HCT116 (cell line): ENCODE measurements around the gene CHST3. TPM values are rescaled to one million over a fixed set of nuclear protein-coding genes. Genes with fewer than 3 reads are reported as not detected.

Experiments used
- ATAC-seq: fragments of 200-7000 bp; cut with Tn5 transposase; 2 replicates; pipeline ENCODE4 v1.9.1; 2020; ENCODE audit warnings: mild to moderate bottlenecking, moderate library complexity
- BruUV-seq: library from RNA; stranded (reverse); fragments of 400-500 nt; replicated peaks from 2 replicates; lab custom pipeline; 2021; lab: Mats Ljungman, UMichigan
- CTCF ChIA-PET: fragments of 300-600 bp; sonication (Branson Sonifier 250); formaldehyde crosslinking; loops from one replicate; lab custom pipeline; 2021; ENCODE audit warnings: antibody characterized with exemption; lab: Charles Lee
- POLR2A ChIA-PET: fragments of 300-600, 350-600 bp; sonication (Branson Sonifier 250); formaldehyde crosslinking; loops from one replicate; lab custom pipeline; 2021; ENCODE audit warnings: antibody characterized with exemption; lab: Charles Lee
- RAD21 ChIA-PET, 2 experiments: fragments of 300-600 bp; sonication (Branson Sonifier 250); formaldehyde crosslinking; loops; one replicate each; lab custom pipeline; 2023; ENCODE audit warnings: low total read pairs in 2 of 2; ENCODE audit not compliant: uncharacterized antibody in 2 of 2, unreplicated experiment in 2 of 2, low non-redundant PET in 1 of 2; lab: Charles Lee
- DNase-seq: peaks from one replicate; pipeline ENCODE4 v3.0.0-alpha.2; 2010; ENCODE audit warnings: low read depth, low spot score
- H2AFZ ChIP-seq: fragments of 200-600 bp; shearing (Covaris generic), sonication (generic); 2 replicates; pipeline ENCODE4 v1.6.1; 2017; ENCODE audit warnings: low read depth, mixed run types, mixed read lengths, antibody characterized with exemption, low read length; ENCODE audit not compliant: poor library complexity, severe bottlenecking
- H3K27ac ChIP-seq: 2 replicates; pipeline ENCODE4 v1.5.1; 2012; ENCODE audit warnings: low read depth, low read length
- H3K27me3 ChIP-seq: fragments of 200-600 bp; sonication (generic); 2 replicates; pipeline ENCODE4 v1.6.1; 2016; ENCODE audit warnings: mixed run types, low read length, mixed read lengths; ENCODE audit not compliant: insufficient read depth
- H3K36me3 ChIP-seq, 2 experiments: fragments of 200-500 bp in 1 of 2; fragments of 200-600 bp in 1 of 2; sonication (Bioruptor generic) in 1 of 2; sonication (generic) in 1 of 2; 2 replicates each; pipeline versions ENCODE4 v1.5.1 to v1.6.1; 2014 to 2016; ENCODE audit warnings: low read length in 2 of 2, inconsistent platforms in 1 of 2, mixed read lengths in 1 of 2, mixed run types in 1 of 2; ENCODE audit not compliant: insufficient read depth in 2 of 2, control insufficient read depth in 1 of 2
- H3K4me1 ChIP-seq, 2 experiments: fragments of 200-600 bp in 1 of 2; sonication (generic) in 1 of 2; 2 replicates each; pipeline versions ENCODE4 v1.5.1 to v1.6.1; 2012 to 2017; ENCODE audit warnings: low read length in 2 of 2, inconsistent platforms in 1 of 2, mild to moderate bottlenecking in 1 of 2, mixed read lengths in 1 of 2, mixed run types in 1 of 2, moderate library complexity in 1 of 2; ENCODE audit not compliant: insufficient read depth in 2 of 2, control insufficient read depth in 1 of 2
- H3K4me2 ChIP-seq: fragments of 200-600 bp; sonication (generic); 2 replicates; pipeline ENCODE4 v1.6.1; 2017; ENCODE audit warnings: mixed run types, low read length, mixed read lengths
- H3K4me3 ChIP-seq, 2 experiments: fragments of 200-600 bp in 1 of 2; sonication (generic) in 1 of 2; replicated peaks in 1 of 2; 2 replicates each; pipeline ENCODE4 v1.5.1; 2011 to 2016; ENCODE audit warnings: low read length in 2 of 2, control low read depth in 1 of 2, low read depth in 1 of 2, mild to moderate bottlenecking in 1 of 2, mixed read lengths in 1 of 2, mixed run types in 1 of 2
- H3K79me2 ChIP-seq: fragments of 200-600 bp; sonication (generic); 2 replicates; pipeline ENCODE4 v1.6.1; 2017; ENCODE audit warnings: mild to moderate bottlenecking, mixed run types, low read length, moderate library complexity, mixed read lengths; ENCODE audit not compliant: insufficient read depth
- H3K9ac ChIP-seq: fragments of 200-600 bp; sonication (generic); 2 replicates; pipeline ENCODE4 v1.6.1; 2016; ENCODE audit warnings: low read length, mixed read lengths
- H3K9me2 ChIP-seq: fragments of 200-600 bp; sonication (generic), shearing (Covaris generic); 2 replicates; pipeline ENCODE4 v1.6.1; 2017; ENCODE audit warnings: mixed run types, mild to moderate bottlenecking, moderate library complexity; ENCODE audit not compliant: insufficient read depth
- H3K9me3 ChIP-seq, 2 experiments: fragments of 200-500 bp in 1 of 2; fragments of 200-600 bp in 1 of 2; sonication (Bioruptor generic) in 1 of 2; sonication (generic) in 1 of 2; 2 replicates each; pipeline ENCODE4 v1.6.1; 2014 to 2017; ENCODE audit warnings: low read length in 2 of 2, mixed read lengths in 2 of 2, inconsistent platforms in 1 of 2, low read depth in 1 of 2, mild to moderate bottlenecking in 1 of 2, mixed run types in 1 of 2, moderate library complexity in 1 of 2; ENCODE audit not compliant: control insufficient read depth in 1 of 2, insufficient read depth in 1 of 2
- H4K20me1 ChIP-seq: fragments of 200-600 bp; sonication (generic), shearing (Covaris generic); 2 replicates; pipeline ENCODE4 v1.6.1; 2017; ENCODE audit warnings: mixed run types, mild to moderate bottlenecking, moderate library complexity; ENCODE audit not compliant: insufficient read depth
- ATF3 ChIP-seq: IDR thresholded peaks from 2 replicates; pipeline ENCODE4 v1.6.1; 2012
- CBX3 ChIP-seq: IDR thresholded peaks from 2 replicates; pipeline ENCODE4 v1.6.1; 2012; ENCODE audit warnings: low read depth
- CEBPB ChIP-seq: IDR thresholded peaks from 2 replicates; pipeline ENCODE4 v1.6.1; 2012; ENCODE audit warnings: low read depth
- CTCF ChIP-seq, 3 experiments: fragments of 200-600 bp in 1 of 3; sonication (generic) in 1 of 3; IDR thresholded peaks in 2 of 3; conservative IDR thresholded peaks in 1 of 3; 2 replicates each; pipeline ENCODE4 v1.5.1; 2012 to 2017; ENCODE audit warnings: low read depth in 2 of 3, low read length in 2 of 3, antibody characterized with exemption in 1 of 3, borderline replicate concordance in 1 of 3, control low read depth in 1 of 3, mild to moderate bottlenecking in 1 of 3, mixed read lengths in 1 of 3, mixed run types in 1 of 3, moderate library complexity in 1 of 3; ENCODE audit not compliant: insufficient read depth in 1 of 3
- EGR1 ChIP-seq: IDR thresholded peaks from 2 replicates; pipeline ENCODE4 v1.6.1; 2012; ENCODE audit warnings: low read depth
- ELF1 ChIP-seq: IDR thresholded peaks from 2 replicates; pipeline ENCODE4 v1.6.1; 2012; ENCODE audit warnings: low read depth, borderline replicate concordance
- EZH2 ChIP-seq: fragments of 200-600 bp; sonication (generic); IDR thresholded peaks from 2 replicates; pipeline ENCODE4 v1.6.1; 2017; ENCODE audit warnings: antibody characterized with exemption, mixed run types
- EZH2phosphoT487 ChIP-seq: fragments of 200-600 bp; IDR thresholded peaks from 2 replicates; pipeline ENCODE4 v1.6.1; 2018; ENCODE audit warnings: antibody characterized with exemption, borderline replicate concordance
- FOSL1 ChIP-seq: IDR thresholded peaks from 2 replicates; pipeline ENCODE4 v1.6.1; 2012; ENCODE audit warnings: low read depth
- JUND ChIP-seq: IDR thresholded peaks from 2 replicates; pipeline ENCODE4 v1.6.1; 2012
- MAX ChIP-seq: IDR thresholded peaks from 2 replicates; pipeline ENCODE4 v1.6.1; 2012
- POLR2A ChIP-seq: IDR thresholded peaks from 2 replicates; pipeline ENCODE4 v1.7.0; 2011; ENCODE audit warnings: borderline replicate concordance; ENCODE audit not compliant: insufficient read depth, insufficient read length; ENCODE audit errors: extremely low read depth
- POLR2AphosphoS5 ChIP-seq: IDR thresholded peaks from 2 replicates; pipeline ENCODE4 v1.6.1; 2011; ENCODE audit warnings: mild to moderate bottlenecking, low read depth, low read length, moderate library complexity
- RAD21 ChIP-seq: IDR thresholded peaks from 2 replicates; pipeline ENCODE4 v1.6.1; 2012; ENCODE audit warnings: low read depth, mild to moderate bottlenecking
- SP1 ChIP-seq: IDR thresholded peaks from 2 replicates; pipeline ENCODE4 v1.6.1; 2012; ENCODE audit warnings: low read depth
- SRF ChIP-seq: IDR thresholded peaks from 2 replicates; pipeline ENCODE4 v1.6.1; 2012; ENCODE audit warnings: low read depth
- YY1 ChIP-seq: IDR thresholded peaks from 2 replicates; pipeline ENCODE4 v1.6.1; 2011; ENCODE audit warnings: low read length, low read depth, moderate library complexity, mild to moderate bottlenecking; ENCODE audit not compliant: insufficient replicate concordance; ENCODE audit errors: extremely low read depth
- ZBTB33 ChIP-seq: IDR thresholded peaks from 2 replicates; pipeline ENCODE4 v1.6.1; 2011; ENCODE audit warnings: mild to moderate bottlenecking, low read length, moderate library complexity; ENCODE audit not compliant: insufficient replicate concordance; ENCODE audit errors: extremely low read depth
- ZNF274 ChIP-seq: fragments of 200-500 bp; sonication (Bioruptor generic); IDR thresholded peaks from 2 replicates; pipeline ENCODE4 v1.6.1; 2014; ENCODE audit warnings: mild to moderate bottlenecking, low read depth, low read length, inconsistent platforms
- intact Hi-C: fragments of 100-400 bp; cut with micrococcal nuclease; formaldehyde crosslinking; loops from 2 replicates; pipeline ENCODE4 v1.10.0; 2022
- total RNA-seq: library from RNA; stranded (reverse); gene quantifications from one replicate; pipeline ENCODE4 v1.2.1, GENCODE V29; 2021; ENCODE audit not compliant: unreplicated experiment

CHST3 gene
- total RNA-seq, 1 experiment from 2014 or later, result 10.6 TPM

GRCh38 chr10:72049472-72049871 lies 85.3 kb downstream of the CHST3 start (continued):
- TF ChIP-seq MAX, result no peak
- no peak for TF ChIP-seq EGR1
- TF ChIP-seq ATF3, result no peak
- no peak for TF ChIP-seq FOSL1
- TF ChIP-seq POLR2A, result no peak
- no peak for TF ChIP-seq CEBPB
- no peak for TF ChIP-seq SRF
- TF ChIP-seq CBX3, result no peak

GRCh38 chr10:72049969-72050781 lies 86.0 kb downstream of the CHST3 start:
- POLR2A ChIA-PET, result no interaction called here
- TF ChIP-seq YY1 (no peak), ATF3 (no peak), SRF (no peak), POLR2AphosphoS5 (no peak), EZH2phosphoT487 (no peak), EGR1 (no peak), ZBTB33 (no peak), RAD21 (no peak), CEBPB (no peak), FOSL1 (no peak), EZH2 (no peak), ZNF274 (no peak), ELF1 (no peak), SP1 (no peak), JUND (no peak), CBX3 (no peak), CTCF (IDR thresholded peaks at IDR 0.05 in 2 of 3, conservative IDR thresholded peaks at IDR 0.05 in 1 of 3; ENCODE audit: borderline replicate concordance in 1 of 3, insufficient read depth in 1 of 3, low read depth in 2 of 3, low read length in 2 of 3) (no peak)

More at GRCh38 chr10:72049969-72050781, 86.0 kb downstream of the CHST3 start:
- Histone ChIP-seq H3K27ac (no peak overlapping the region), H4K20me1 (no peaks in the 10 kb centered on the region), H3K4me3 (no peak overlapping the region), H3K27me3 (no peaks in the 10 kb centered on the region), H3K9me3 (peaks cover 0 to 6% of the 10 kb centered on the region in 2 experiments; a peak in 1 of 4 replicates), H3K4me2 (no peak overlapping the region), H3K4me1 (peaks cover 0 to 4% of the 10 kb centered on the region in 2 experiments; a peak in 1 of 4 replicates), H3K79me2 (no peaks in the 10 kb centered on the region), H3K9ac (no peak overlapping the region), H3K36me3 (no peaks in the 10 kb centered on the region), H2AFZ (no peak overlapping the region), H3K9me2 (no peaks in the 10 kb centered on the region)
- ATAC-seq, result no peak
- intact Hi-C loops, result loop anchor here (5.0 kb wide), 3 partner anchors 133 to 738 kb away; no protein-coding TSS in a partner anchor
- no peak for DNase-seq
- CTCF ChIA-PET, result interaction anchor here (2.2 to 2.3 kb wide), 2 partner anchors 12 to 172 kb away, joined by 6 to 16 read pairs; no protein-coding TSS in a partner anchor
- no TSS peak for BruUV-seq
- RAD21 ChIA-PET, result no interaction called here
